Measurements from ENCODE around the gene MRPS25. TPM values are rescaled to one million over a fixed set of nuclear protein-coding genes. Genes with fewer than 3 reads are reported as not detected.

MRPS25 gene
- total and polyA plus RNA-seq, 9 of the 15 experiments (the other 6 are each of a cell fraction or from before 2014, with no cell fraction given) = 34.3 to 129 (median 78.2) TPM

GRCh38 chr3:15098503-15099363 is 33.6 kb upstream of the MRPS25 start, which contains the start of gene RBSN (continued):
- TF ChIP-seq ETV1 (tag; conservative IDR thresholded peaks at IDR 0.05; ENCODE audit: low read depth) (peak; percentile 98), NFRKB (IDR thresholded peaks at IDR 0.05; ENCODE audit: low read depth) (peak; percentile 96), NR2C2 (CRISPR knock-in tag; IDR thresholded peaks at IDR 0.05) (peak; percentile 88), NR2C2 (tag; IDR thresholded peaks at IDR 0.05) (peak; percentile 55; the same call in 1 of the 2 replicates), SREBF2 (CRISPR knock-in tag; IDR thresholded peaks at IDR 0.05) (0 out of 2 replicates have a peak, but pooled peaks have one; percentile 54), ZNF511 (CRISPR knock-in tag; IDR thresholded peaks at IDR 0.05) (no peak; the same call in none of the 2 replicates), ATF3 (IDR thresholded peaks at IDR 0.05) (0 out of 2 replicates have a peak, but pooled peaks have one; percentile 17), ATF3 (CRISPR knock-in tag; conservative IDR thresholded peaks at IDR 0.05) (no peak; the same call in none of the 2 replicates), EHMT2 (IDR thresholded peaks at IDR 0.05) (peak; percentile 2; the same call in 1 of the 2 replicates), ZNF263 (CRISPR knock-in tag; IDR thresholded peaks at IDR 0.05; ENCODE audit: borderline replicate concordance) (peak; percentile 47; the same call in 1 of the 2 replicates), ZBTB40 (IDR thresholded peaks at IDR 0.05) (peak; percentile 90), ZBTB40 (CRISPR knock-in tag; IDR thresholded peaks at IDR 0.05) (no peak)

All from K562 (cell line).